ENCODE measurements around the gene A3GALT2. TPM values are rescaled to one million over a fixed set of nuclear protein-coding genes. Genes with fewer than 3 reads are reported as not detected.

The A3GALT2 gene
- total RNA-seq, result 0.09 TPM in 1 of 2 replicates, not detected in the other

GRCh38 chr1:33320619-33321165 is at the start of gene A3GALT2:
Gene A3GALT2, minus strand, starts transcription at chr1:33321098. Its CDS starts 0 bp downstream, at chr1:33321098.

Other genes with a start within 250 kb of the A3GALT2 start
- gene AZIN2, start 239.9 kb downstream of the A3GALT2 start, total RNA-seq, result 0.54 and 2.3 TPM in 2 replicates
- gene TRIM62, start 139.1 kb downstream of the A3GALT2 start, total RNA-seq, result 1.4 and 2.1 TPM in 2 replicates
- 6.3 and 7.2 TPM in 2 replicates for gene ZNF362, start 64.6 kb downstream of the A3GALT2 start, total RNA-seq
- gene PHC2, start 110.0 kb upstream of the A3GALT2 start, total RNA-seq, result 74.0 and 110 TPM in 2 replicates
- 6.6 and 7.6 TPM in 2 replicates for gene ZSCAN20, start 151.5 kb upstream of the A3GALT2 start, total RNA-seq

All from dermis lymphatic vessel endothelial cell (primary cell).